SU-DHL-6 (cell line): ENCODE measurements around the gene FBXO42.

Source experiments
- H2AFZ ChIP-seq: fragments of 200-600 bp; sonication (generic); 2 replicates; pipeline ENCODE4 v1.6.1; 2014; ENCODE audit warnings: low read depth, mild to moderate bottlenecking, moderate library complexity, mixed read lengths, antibody characterized with exemption, low read length; ENCODE audit not compliant: severe bottlenecking
- H3F3A ChIP-seq: fragments of 200-600 bp; shearing (Covaris generic); 2 replicates; pipeline ENCODE4 v1.6.0; 2016; ENCODE audit warnings: antibody characterized with exemption, mild to moderate bottlenecking; ENCODE audit not compliant: insufficient read depth
- H3K27ac ChIP-seq: fragments of 200-600 bp; sonication (generic); 2 replicates; pipeline ENCODE4 v1.5.1; 2016; ENCODE audit warnings: low read depth, mild to moderate bottlenecking, low read length, moderate library complexity, mixed read lengths
- H3K27me3 ChIP-seq: fragments of 200-600 bp; sonication (generic), shearing (Covaris generic); 2 replicates; pipeline ENCODE4 v1.6.0; 2014; ENCODE audit warnings: mild to moderate bottlenecking, low read length
- H3K36me3 ChIP-seq: fragments of 200-600 bp; sonication (generic); 2 replicates; pipeline ENCODE4 v1.6.1; 2014; ENCODE audit warnings: mild to moderate bottlenecking, low read length, mixed read lengths
- H3K4me2 ChIP-seq: fragments of 300-600, 200-600 bp; shearing (Covaris generic), sonication (generic); 2 replicates; pipeline ENCODE4 v1.6.0; 2014; ENCODE audit warnings: low read length, low read depth, mild to moderate bottlenecking; ENCODE audit not compliant: poor library complexity, severe bottlenecking
- H3K4me3 ChIP-seq: fragments of 200-600 bp; sonication (generic); 2 replicates; pipeline ENCODE4 v1.5.1; 2014; ENCODE audit warnings: antibody characterized with exemption, low read length, mild to moderate bottlenecking, mixed read lengths; ENCODE audit not compliant: insufficient read depth, poor library complexity, severe bottlenecking
- H3K79me2 ChIP-seq: fragments of 200-600 bp; sonication (generic); 2 replicates; pipeline ENCODE4 v1.6.1; 2014; ENCODE audit warnings: mild to moderate bottlenecking, low read length, moderate library complexity; ENCODE audit not compliant: insufficient read depth
- H3K9ac ChIP-seq: fragments of 200-600 bp; sonication (generic); 2 replicates; pipeline ENCODE4 v1.7.0; 2014; ENCODE audit warnings: mild to moderate bottlenecking, low read length
- H3K9me2 ChIP-seq: fragments of 200-600 bp; sonication (generic); replicated peaks from 2 replicates; pipeline ENCODE4 v1.6.1; 2014; ENCODE audit warnings: low read length; ENCODE audit not compliant: insufficient read depth
- H3K9me3 ChIP-seq: fragments of 200-600 bp; sonication (generic); 2 replicates; pipeline ENCODE4 v1.6.1; 2014; ENCODE audit warnings: low read length, mixed read lengths; ENCODE audit not compliant: insufficient read depth
- H4K20me1 ChIP-seq: fragments of 200-600 bp; sonication (generic); 2 replicates; pipeline ENCODE4 v1.6.1; 2014; ENCODE audit warnings: low read depth, mild to moderate bottlenecking, antibody characterized with exemption, low read length, moderate library complexity, mixed read lengths
- EZH2phosphoT487 ChIP-seq: fragments of 200-600 bp; sonication (generic), shearing (Covaris generic); conservative IDR thresholded peaks from 2 replicates; pipeline ENCODE4 v1.6.1; 2018; ENCODE audit warnings: mild to moderate bottlenecking, antibody characterized with exemption, low read length, moderate library complexity, mixed read lengths
- TF ChIP-seq, protein P1 (sequence below): fragments of 200-600 bp; sonication (generic); IDR thresholded peaks from one replicate; pipeline ENCODE4 v1.5.1; 2017; ENCODE audit warnings: antibody characterized with exemption, mild to moderate bottlenecking, low read length, moderate library complexity; ENCODE audit not compliant: insufficient read depth, poor library complexity, severe bottlenecking

The FBXO42 gene

DNA sequence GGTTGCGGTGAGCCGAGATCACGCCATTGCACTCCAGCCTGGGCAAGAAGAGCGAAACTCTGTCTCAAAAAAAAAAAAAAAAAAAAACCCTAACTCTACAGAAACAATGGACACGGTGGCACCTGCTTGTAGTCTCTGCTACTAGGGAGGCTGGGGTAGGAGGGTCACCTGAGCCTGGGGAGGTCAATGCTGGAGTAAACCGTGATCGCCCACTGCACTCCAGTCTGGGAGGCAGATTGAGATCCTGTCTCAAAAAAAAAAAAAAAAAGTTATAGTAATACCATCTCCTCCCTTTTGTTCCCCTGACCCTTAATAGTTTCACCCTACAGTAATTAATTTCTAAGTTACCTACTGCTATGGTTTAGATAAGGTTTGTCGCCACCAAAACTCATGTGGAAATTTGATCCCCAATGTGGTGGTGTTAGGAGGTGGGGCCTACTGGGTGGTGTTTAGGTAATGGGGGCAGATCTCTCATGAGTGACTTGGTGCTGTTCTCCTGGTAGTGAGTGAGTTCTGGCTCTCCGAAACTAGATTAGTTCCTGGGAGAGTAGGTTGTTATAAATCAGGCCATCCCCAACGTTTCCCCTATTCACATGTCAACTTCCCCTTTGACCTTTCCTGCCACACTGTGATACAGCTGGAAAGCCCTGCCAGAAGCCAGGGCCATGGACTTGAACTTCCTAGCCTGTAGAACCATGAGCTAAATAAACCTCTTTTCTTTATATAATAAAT is 9.8 kb downstream of the FBXO42 start:
- Histone ChIP-seq H3K9me3 (no peaks in the 10 kb centered on the region), H3K4me3 (no peak overlapping the region), H3K36me3 (no peaks in the 10 kb centered on the region), H3K79me2 (peaks cover 10% of the 10 kb centered on the region; the same call in 1 of the 2 replicates), H3K4me2 (no peak overlapping the region), H3K27me3 (no peaks in the 10 kb centered on the region), H3K9ac (no peak overlapping the region), H3K27ac (no peak overlapping the region), H4K20me1 (no peaks in the 10 kb centered on the region), H3K9me2 (no peaks in the 10 kb centered on the region), H3F3A (no peaks in the 10 kb centered on the region), H2AFZ (no peak overlapping the region)
- no peak for TF ChIP-seq EZH2phosphoT487
- TF ChIP-seq, protein P1, sequence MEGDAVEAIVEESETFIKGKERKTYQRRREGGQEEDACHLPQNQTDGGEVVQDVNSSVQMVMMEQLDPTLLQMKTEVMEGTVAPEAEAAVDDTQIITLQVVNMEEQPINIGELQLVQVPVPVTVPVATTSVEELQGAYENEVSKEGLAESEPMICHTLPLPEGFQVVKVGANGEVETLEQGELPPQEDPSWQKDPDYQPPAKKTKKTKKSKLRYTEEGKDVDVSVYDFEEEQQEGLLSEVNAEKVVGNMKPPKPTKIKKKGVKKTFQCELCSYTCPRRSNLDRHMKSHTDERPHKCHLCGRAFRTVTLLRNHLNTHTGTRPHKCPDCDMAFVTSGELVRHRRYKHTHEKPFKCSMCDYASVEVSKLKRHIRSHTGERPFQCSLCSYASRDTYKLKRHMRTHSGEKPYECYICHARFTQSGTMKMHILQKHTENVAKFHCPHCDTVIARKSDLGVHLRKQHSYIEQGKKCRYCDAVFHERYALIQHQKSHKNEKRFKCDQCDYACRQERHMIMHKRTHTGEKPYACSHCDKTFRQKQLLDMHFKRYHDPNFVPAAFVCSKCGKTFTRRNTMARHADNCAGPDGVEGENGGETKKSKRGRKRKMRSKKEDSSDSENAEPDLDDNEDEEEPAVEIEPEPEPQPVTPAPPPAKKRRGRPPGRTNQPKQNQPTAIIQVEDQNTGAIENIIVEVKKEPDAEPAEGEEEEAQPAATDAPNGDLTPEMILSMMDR = no peak

DNA sequence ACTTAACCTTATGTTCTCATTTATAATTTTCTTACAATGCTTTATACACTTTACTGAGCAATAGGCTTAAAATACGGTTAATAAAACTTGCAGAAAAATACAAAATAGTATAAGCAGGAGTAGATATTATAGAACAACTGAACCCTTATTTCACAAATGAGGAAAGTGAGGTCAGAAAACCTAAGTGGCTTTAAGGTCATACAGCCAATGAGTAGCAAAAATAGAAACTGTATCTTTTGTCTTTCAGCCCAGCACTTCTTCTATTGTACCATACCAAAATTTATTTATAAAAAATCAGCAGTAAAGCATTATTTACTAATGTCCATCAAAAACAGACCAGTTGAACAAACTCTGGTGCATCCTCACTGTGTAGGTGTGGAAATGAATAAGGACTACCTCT is 11.6 kb downstream of the FBXO42 start:
- no peaks in the 10 kb centered on the region for H3K9me3 ChIP-seq
- H4K20me1 ChIP-seq = no peaks in the 10 kb centered on the region
- H3K9me2 ChIP-seq = no peaks in the 10 kb centered on the region
- H3K4me3 ChIP-seq = no peak overlapping the region
- H3K9ac ChIP-seq = no peak overlapping the region
- TF ChIP-seq EZH2phosphoT487 = no peak
- TF ChIP-seq, protein P1 = no peak
- no peaks in the 10 kb centered on the region for H3K36me3 ChIP-seq
- peaks cover under 1% of the 10 kb centered on the region; the same call in 1 of the 2 replicates for H3K79me2 ChIP-seq
- H2AFZ ChIP-seq = no peak overlapping the region
- no peaks in the 10 kb centered on the region for H3F3A ChIP-seq
- H3K27ac ChIP-seq = no peak overlapping the region
- no peak overlapping the region for H3K4me2 ChIP-seq
- no peaks in the 10 kb centered on the region for H3K27me3 ChIP-seq

DNA sequence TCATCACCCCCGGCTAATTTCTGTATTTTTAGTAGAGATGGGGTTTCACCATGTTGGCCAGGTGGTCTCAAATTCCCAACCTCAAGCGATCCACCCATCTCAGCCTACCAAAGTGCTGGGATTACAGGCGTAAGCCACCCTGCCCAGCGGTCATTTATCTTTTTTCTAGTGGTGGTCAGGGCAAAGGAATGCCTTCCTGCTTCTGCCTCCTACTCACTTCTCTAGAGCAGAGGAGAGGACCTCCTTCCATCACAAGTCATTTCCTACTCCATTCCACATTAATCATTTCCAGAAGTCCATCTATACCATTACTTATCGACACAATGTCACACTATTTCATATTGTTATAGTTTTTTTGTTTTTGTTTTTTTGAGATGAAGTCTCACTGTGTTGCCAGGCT is 13.3 kb downstream of the FBXO42 start:
- Histone ChIP-seq H3K4me3 (no peak overlapping the region), H3K27ac (no peak overlapping the region), H3K27me3 (no peaks in the 10 kb centered on the region), H3K79me2 (peaks cover 2% of the 10 kb centered on the region; the same call in 1 of the 2 replicates), H3K9me3 (no peaks in the 10 kb centered on the region), H3K9me2 (no peaks in the 10 kb centered on the region), H2AFZ (no peak overlapping the region), H4K20me1 (no peaks in the 10 kb centered on the region), H3K9ac (no peak overlapping the region), H3K36me3 (no peaks in the 10 kb centered on the region), H3F3A (no peaks in the 10 kb centered on the region), H3K4me2 (no peak overlapping the region)
- TF ChIP-seq, protein P1 = no peak
- TF ChIP-seq EZH2phosphoT487 = no peak
